Umbilical cord (tissue), 2 donors: ENCODE data around the gene PRKACB. TPM values are rescaled to one million over a fixed set of nuclear protein-coding genes. Genes with fewer than 3 reads are reported as not detected.
"Not testable (repeated sequence)": the region's sequence is repeated elsewhere in the genome, so short reads cannot be mapped to it uniquely, and the experiment has no call there.

Experiments used
- DNase-seq: peaks from one replicate; pipeline ENCODE4 v3.0.0-alpha.2; 2015; ENCODE audit warnings: low spot score
- total RNA-seq: library from RNA; depleted of rRNA; stranded (reverse); fragments of >200 nt; gene quantifications from one replicate; pipeline ENCODE4 v1.2.3, GENCODE V29; 2014; ENCODE audit warnings: low replicate concordance; ENCODE audit not compliant: insufficient read depth

PRKACB gene
- total RNA-seq, result 38.8 TPM

DNA sequence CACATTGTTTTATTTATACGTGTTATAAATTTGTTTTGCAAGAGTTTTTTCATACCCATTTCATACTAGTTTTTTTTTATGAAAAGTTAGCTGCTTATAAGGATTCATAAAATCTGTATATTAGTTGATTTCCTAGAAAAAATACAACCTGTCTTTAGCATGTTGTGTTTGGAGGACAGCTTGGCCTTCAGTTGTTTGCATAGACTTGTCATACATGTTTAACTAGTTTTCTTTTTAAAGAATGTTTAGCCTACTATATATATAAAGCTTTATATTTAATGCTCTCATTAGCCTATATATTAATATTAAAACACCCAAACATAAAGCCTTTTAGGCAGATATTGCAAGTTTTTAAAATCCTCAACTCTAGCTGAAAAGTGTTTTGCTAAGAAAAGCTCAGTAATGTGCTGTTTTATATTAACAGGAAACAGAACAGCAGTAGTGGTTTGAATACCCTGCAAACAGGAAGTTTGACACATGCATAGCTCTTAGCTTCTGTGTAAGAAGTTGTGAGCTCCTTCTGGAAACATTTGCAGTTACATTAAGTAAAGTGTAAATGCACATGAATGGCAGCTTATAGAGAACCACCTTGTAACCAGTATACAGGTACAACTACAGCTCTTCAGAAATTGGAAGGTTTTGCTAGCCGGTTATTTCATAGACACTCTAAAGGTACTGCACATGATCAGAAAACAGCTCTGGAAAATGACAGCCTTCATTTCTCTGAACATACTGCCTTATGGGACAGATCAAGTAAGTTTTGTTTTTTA, at the start of gene PRKACB:
Gene PRKACB (plus strand): TSS at position 476 of the 770 bp plus-strand sequence. CDS start 91 bp downstream, at position 567.
- DNase-seq, result peak; percentile 37

DNA sequence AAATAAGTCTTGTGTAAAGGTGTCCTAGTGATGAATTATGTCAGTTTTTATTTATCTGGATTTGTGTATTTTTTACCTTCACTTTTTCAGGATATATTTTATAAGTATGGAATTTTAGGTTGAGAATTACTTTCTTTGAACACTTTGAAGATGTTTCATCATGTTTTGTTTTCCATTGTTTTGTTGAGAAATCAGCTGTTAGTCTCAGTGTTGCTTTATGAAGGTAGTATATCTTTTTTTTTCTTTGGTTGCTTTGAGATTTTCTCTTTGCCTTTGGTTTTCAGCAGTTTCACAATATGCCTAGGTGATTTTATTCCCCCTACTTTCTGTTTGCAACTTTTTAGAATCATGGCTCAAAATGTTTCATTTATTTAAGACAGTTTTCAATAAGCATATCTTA, 48.8 kb upstream of the PRKACB start:
- no peak for DNase-seq

DNA sequence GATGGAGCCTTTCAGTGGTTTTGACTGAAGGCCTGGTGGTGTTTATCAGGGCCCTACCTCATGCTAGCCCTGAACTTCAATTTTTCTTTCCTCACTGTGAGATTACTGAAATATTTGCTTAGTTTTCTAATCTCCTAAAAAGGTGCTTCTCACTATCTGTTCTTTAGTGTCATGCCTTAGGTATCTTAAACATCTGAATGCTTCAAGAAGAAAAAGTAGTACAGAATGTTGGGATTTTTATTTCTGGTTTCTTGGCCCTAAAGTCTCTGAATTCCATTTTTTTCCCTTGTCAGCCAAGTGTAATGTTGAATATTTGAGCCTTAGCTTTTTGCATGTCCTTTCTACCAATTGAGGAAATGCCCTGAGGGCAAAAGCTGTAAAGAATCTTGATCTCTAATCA, 47.9 kb upstream of the PRKACB start:
- no peak for DNase-seq

DNA sequence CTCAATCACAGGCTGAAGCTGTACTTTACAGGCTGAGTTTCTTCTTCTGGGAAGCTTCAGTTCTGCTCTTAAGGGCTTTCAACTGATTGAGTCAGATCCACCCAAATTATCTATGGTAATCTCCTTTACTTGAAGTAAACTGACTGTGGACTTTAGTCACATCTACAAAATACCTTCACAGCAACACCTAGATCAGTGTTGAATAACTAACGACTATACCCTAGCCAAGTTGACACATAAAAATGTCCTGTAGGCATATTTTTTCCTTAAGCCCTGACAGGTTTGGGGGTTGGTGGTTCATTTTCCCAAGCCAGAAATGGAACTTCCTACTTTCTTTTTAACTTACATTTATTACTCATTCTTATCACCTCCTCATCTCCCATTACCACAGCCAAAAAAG, 42.9 kb upstream of the PRKACB start:
- DNase-seq, result no peak

DNA sequence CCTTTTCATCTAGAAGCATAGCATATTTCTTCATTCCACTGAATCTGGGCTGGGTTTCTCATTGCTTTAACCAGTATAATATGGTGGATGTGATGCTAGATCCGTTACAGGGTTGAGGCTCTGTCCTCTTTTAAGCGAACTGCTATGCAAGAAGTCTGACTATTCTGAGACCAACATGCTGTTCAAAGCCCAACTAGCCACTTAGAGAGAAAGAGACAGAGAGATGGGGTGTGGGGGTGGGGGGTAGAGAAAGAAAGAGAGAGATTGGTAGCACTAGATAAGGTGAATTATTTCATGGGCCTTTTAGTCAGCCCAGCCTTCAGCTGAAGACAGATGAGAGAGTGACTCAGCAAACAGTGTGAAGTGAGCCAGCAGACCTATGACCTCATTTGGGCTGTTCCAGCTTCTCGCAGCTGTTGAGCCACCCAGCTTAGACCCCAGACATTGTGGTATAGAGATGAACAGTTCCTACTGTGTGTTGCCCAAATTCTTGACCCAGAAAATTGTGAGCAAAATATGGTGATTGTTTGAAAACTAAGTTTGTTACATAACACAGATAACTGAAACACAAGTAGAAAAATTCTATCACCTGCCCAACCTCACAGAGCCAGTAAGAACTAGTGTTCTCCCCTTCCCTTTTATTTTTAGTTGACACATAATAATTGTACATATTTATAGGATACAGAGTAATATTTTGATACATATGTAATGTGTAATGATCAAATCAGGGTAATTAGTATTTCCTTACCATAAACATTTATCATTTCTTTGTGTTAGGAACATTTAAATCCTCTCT, 40.7 kb upstream of the PRKACB start:
- DNase-seq, result peak; percentile 59

DNA sequence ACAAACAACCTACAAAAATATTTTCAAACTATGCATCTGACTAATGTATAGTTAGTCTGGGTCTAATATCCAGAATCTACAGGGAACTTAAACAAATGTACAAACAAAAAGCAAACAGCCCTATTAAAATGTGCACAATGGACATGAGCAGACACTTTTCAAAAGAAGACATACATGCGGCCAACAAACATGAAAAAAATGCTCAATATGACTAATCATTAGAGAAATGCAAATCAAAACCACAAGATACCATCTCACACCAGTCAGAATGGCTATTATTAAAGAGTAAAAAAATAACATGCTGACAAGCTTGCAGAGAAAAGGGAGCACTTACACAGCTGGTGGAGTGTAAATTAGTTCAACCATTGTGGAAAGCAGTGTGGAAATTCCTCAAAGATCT, 36.5 kb upstream of the PRKACB start:
- DNase-seq, result not testable (repeated sequence)

DNA sequence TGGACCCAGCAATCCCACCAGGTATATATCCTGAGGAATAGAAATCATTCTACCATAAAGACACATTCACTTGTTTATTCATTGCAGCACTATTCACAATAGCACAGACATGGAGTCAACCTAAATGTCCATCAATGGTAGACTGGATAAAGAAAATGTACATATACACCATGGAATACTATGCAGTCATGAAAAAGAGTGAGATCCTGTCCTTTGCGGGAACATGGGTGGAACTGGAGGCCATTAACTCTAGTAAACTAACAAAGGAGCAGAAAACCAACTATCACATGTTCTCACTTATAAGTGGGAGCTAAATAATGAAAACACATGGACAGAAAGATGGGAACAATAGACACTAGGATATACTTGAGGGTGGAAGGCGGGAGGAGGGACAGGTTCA, 36.1 kb upstream of the PRKACB start:
- no peak for DNase-seq

DNA sequence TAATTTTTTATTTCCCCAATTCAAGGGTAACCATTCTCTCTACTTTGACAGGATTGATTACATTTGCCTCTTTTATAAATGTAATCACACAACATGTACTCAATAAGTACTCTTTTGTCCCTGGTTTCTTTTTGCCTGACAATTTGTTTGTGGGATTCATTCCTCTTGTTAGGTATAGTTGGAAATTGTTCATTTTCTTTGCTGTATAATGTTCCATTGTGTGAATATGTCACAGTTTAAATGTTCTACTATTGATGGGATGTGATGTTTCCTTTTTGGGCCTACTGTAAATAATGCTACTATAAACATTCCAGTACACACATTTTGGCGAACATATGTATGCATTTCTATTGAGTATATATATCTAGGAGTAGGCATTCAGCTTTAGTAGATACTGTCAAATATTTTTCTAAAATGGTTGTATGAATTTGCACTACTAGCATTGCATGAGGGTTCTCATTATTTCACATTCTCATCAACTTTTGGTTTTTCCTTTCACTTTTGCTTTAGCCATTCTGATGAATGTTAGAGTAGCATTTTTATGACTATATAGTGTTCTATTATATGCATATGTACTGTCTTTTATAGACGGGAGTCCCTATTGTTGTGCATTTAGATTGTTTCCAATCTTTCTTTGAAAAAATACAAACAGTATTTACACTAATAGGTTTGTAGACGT, 35.0 kb upstream of the PRKACB start:
- no peak for DNase-seq

DNA sequence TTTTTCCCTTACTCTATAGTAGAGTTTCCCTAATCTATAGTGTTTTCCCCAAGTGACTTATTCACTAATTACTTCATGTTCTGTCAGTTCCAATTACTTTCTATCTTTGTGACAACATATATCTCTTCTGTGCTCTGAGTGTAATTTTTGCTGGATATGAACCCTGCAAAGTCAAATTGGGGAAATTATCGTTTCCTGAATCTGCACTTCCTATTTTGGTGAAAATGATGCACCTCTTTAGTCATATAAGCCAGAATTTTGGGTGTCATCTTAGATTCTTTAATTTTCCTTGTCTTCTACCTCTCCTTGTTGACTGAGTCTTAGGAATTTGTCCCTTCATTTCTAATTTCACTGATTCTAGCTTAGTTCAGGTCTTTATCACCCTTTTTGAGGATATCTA, 33.4 kb upstream of the PRKACB start:
- DNase-seq, result no peak

DNA sequence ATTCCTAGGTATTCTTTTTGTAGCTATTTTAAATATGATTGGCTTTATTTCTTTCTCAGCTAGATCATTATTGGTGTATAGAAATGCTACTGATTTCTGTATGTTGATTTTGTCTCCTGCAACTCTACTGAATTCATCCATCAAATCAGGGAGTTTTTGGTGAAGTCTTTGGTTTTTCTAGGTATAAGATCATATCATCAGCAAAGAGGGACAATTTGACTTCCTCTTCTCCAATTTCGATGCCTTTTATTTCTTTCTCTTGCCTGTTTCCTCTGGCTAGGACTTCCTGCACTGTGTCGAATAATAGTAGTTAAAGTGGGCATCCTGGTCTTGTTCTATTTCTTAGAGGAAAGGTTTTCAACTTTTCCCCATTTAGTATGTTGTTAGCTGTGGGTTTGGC, 27.5 kb upstream of the PRKACB start:
- DNase-seq, result no peak

DNA sequence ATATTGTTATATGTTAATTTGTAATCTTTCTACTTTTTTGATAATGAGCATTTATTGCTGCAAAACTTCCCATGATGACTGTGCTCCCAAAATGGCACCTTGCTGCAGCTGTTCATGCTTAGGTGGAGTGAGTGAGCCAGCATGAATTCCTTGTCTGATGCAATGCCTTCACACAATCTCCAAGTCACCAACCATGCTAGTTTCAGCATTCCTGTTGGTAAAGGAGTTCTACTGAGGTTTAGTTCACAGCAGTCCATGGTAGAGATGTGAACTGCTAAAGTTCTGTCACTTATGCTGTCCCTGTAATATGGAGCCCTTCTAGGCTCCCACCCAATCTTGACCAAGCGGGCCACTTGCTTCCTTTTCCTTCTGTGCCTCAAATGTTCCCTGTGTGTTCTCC, 26.2 kb upstream of the PRKACB start:
- no peak for DNase-seq

DNA sequence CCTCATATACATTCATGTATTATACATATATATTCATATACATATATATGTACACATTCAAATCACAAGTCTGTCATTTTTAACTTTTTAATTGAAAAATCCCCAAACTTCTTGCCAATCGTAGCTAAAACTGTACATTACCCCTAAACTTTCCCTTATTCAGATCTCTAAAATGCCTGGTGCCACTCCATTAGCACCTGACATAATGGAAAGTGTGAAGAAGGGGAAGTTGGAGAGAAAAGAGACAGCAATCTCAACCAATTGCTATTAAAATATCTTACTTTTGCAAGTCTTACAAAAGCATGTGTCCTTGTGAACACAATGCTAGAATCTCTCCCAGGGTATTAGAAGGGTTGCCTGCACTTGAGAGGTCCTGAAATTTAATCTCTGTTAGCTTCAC, 22.7 kb upstream of the PRKACB start:
- no peak for DNase-seq

DNA sequence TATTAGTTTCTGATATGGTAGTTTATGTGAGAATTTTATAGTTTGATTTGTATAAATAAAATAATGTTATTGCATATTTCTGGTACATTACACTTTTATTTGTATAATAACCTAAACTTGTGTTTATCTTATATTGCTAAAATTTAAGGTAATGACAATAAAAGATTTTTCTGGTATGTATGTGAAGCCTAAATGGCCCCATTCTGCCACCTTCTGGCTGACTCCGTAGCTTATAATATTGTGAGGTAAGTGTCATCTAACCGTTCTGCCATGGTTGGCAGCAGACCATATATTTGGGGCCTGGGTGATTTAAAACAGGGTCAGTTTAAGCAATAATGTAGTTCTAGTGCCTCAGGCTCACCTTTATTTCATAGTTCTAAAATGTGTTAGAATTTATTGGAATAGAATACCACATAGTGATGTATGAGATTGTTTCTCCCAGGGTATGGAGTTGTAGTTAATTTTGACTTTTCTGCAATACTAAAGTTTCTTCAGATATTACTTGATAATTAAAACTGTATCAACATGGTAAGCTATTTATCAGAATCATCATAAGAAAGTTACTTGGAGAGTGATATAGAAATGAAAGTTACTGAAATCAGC, 21.2 kb upstream of the PRKACB start:
- DNase-seq, result peak; percentile 47

DNA sequence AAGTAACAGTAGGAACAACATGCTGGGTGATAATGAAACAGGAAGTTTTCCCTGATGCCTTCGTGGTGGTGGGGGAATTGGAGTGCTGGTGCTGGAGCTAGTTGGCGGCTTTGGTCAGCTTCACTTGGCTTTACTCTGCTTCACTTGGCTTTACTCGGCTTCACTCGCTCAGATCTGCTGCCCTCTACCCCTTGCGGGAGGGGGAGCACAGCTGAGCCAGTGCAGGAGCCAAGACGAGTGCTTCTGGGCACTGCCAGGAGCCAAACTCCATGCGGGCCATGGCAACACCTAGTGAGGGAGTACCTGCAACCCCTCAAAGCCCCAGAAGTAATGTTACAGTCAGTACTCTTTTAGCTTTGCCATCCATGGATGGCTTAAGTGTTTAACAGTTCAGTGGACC, 10.6 kb upstream of the PRKACB start:
- DNase-seq, result no peak

DNA sequence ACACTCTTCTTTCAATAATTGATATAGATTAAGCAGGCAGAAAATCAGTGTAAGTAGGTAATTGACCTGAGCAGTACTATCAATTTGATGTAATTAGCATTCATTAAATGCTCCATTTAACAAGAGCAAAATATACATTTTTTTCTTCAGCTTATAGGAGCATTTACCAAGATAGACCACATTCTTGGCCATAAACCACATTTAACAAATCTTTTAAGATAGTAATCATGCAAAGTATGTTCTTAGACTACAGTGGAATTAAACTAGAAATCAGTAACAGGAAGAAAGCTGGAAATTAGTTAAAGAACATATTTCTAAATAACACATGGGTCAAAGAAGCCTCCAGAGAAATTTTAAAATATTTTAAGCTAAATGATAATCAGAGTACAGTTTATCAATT, 8.7 kb upstream of the PRKACB start:
- no peak for DNase-seq

DNA sequence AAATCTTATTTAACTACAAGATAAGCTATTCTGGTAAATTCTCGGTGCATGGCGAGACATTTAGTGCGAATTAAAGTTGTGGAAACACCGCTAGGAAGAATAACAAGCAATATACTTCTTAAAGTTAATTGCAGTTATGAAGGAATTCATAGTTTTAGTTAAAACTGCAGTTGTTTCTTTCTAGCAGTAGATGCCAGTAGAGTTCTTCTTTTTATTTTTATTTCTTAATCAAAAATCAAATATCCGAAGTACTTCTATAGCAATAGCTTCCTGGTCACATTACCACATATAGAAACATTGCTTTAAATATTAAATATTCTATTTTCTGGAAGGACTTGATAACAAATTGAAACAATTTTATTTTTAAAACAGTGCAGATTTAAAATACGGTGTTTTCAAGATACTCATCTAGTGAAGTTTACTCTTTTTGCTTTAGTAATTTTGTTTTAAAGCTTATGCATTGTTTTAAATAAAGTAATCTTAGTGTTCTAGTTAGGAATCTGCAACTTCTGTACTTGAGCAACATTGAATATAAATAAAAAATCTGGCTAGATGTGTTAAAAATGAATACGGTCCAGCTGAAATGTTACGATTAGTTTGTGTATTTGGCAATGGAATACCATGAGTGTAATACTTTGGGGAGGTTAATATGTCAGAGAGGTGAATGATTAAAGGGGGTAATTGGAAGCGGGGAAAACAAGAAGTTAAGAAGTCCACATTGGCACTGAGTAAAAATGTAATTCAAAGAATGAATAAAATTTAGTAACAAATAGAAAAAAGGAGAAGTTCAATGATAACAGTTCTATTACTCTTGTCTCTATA, 2.7 kb upstream of the PRKACB start:
- DNase-seq, result no peak

DNA sequence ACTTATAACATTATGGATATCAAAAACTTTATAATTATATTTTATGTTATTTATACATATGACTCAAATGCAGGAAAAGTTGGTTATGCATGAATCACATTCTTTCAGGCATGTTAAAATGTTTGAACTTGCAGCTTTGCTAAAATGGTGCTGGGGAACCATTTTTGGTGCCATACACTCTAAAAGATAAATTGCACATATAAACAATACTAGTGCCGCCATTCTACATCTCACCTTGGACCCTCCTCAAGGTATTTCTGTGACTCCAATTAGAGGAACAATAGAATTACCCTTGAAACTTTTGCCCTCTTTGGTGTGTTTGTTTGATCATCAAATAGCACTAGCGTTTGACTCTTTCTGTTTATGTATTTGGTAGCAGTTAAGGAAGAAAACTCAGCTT, 997 bp downstream of the PRKACB start:
- no peak for DNase-seq

DNA sequence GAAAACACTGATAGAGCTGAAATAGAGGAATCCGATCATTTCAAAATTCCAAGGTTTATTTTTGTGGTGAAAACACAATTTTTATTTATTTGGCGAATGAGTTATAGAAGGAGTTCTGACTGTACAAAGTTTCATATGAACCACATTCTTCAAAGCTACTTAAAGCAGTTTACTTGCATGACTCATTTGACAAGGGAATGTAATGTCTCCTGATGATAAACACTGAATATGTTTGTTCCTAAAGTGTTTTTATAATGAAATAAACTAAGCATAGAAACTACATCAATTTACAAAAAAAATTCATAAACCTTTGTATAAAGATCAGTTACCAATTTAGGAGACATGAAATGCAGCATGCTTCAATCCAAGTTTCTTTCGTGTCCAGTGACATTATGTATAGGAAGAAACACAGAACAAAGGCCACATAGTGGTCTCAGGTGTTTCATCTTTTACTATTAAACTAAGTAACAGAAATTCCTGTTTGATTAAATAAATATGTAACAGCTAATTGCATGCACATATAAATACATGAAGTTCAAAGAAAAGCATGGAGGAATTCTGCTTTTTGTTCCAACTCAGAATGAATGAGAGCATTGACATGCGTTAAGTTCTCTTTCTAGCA, 2.5 kb downstream of the PRKACB start:
- peak; percentile 40 for DNase-seq

DNA sequence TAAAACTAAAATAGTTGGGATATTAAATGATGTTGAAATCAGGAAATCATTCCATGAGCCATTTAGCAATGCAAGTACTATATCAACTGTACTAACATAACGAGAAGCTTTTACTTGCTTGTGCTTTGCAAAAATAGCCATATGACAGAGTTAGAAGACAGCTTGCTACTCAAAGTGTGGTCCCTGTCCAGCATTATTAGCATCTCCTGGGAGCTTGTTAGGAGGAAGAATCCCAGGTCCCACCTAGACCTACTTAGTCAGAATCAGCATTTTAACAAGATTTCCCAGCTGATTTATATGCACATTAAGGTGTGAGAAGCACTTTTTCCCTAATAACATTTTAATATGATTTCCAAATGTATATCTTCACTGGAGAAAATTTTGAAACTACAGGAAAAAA, 4.7 kb downstream of the PRKACB start:
- DNase-seq, result no peak

DNA sequence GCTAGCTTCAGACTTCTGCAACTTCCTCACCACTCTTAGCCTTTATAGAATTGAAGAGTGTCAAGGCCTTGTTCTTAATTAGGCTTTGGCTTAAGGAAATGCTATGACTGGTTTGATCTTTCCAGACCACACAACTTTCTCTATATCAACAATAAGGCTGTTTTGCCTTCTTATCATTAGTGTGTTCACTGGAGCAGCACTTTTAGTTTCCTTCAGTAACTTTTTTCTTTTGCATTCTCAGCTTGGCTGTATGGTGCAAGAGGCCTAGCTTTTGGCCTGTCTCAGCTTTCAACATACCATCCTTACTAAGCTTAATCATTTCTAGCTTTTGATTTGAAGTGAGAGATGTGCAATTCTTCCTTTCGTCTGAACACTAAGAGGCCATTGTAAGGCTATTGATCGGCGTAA, 8.6 kb downstream of the PRKACB start:
- no peak for DNase-seq

DNA sequence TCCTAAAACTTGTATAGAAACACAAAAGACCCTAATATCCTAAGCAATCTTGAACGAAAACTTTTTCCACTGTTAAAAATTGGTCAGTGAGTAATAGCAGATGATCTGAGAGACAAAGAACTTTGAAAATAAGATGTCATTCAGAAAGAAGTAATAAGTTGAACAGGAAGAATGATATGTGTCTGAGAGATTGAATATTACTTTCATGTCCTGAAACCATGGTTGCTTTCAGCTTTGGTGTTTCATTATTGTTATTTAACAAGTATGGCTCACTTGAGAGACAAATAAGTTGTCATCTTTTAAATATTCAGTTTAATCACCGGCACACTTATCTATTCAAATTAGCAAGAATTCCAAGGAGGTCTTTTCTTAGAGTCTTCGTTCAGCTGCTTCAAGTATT, 11.4 kb downstream of the PRKACB start:
- no peak for DNase-seq
